Vagina (tissue), 2 donors: Measurements from ENCODE around the gene IRF2BP1. TPM values are rescaled to one million over a fixed set of nuclear protein-coding genes. Genes with fewer than 3 reads are reported as not detected.
A peak's percentile ranks its signal among the peaks of the same experiment; 100 is the strongest.

Experiments
- DNase-seq, 2 donors: peaks; one replicate each; pipeline ENCODE4 v3.0.0-alpha.2; 2017; ENCODE audit errors: extremely low spot score in 2 of 2
- H3K27ac ChIP-seq: fragments of 200-600 bp; sonication (generic); one replicate; pipeline ENCODE4 v1.5.1; 2019
- H3K27me3 ChIP-seq: fragments of 200-600 bp; sonication (generic); one replicate; pipeline ENCODE4 v1.5.1; 2019
- H3K36me3 ChIP-seq, 2 donors: fragments of 200-600 bp; sonication (generic); one replicate each; pipeline ENCODE4 v1.5.1; 2017 to 2019
- H3K4me1 ChIP-seq: fragments of 200-600 bp; sonication (generic); one replicate; pipeline ENCODE4 v1.5.1; 2019
- H3K4me3 ChIP-seq, 2 donors: fragments of 200-600 bp; sonication (generic); 1 replicate in 1 of 2; 2 replicates in 1 of 2; pipeline ENCODE4 v1.5.1; 2016 to 2019
- H3K9me3 ChIP-seq: fragments of 200-600 bp; sonication (generic); one replicate; pipeline ENCODE4 v1.5.1; 2019
- POLR2A ChIP-seq, 2 donors: fragments of 450-650 bp; IDR thresholded peaks; one replicate each; pipeline ENCODE4 v1.6.1; 2017; ENCODE audit warnings: antibody characterized with exemption in 2 of 2, mild to moderate bottlenecking in 2 of 2, moderate library complexity in 2 of 2
- POLR2AphosphoS5 ChIP-seq, 2 donors: sonication (generic); formaldehyde crosslinking; IDR thresholded peaks; one replicate each; pipeline ENCODE4 v1.9.0; 2017; ENCODE audit warnings: antibody characterized with exemption in 2 of 2, mild to moderate bottlenecking in 2 of 2, low read depth in 1 of 2; ENCODE audit not compliant: insufficient read depth in 1 of 2
- intact Hi-C: fragments of 100-400 bp; cut with DNase I; formaldehyde crosslinking; loops from one replicate; pipeline ENCODE4 v1.15.1; 2023
- total RNA-seq: library from RNA; depleted of rRNA; stranded (reverse); fragments of >200 nt; gene quantifications from one replicate; pipeline ENCODE4 v1.2.3, GENCODE V29; 2016
- TF ChIP-seq, protein P1 (sequence below), 3 experiments: fragments of 450-650 bp in 2 of 3; fragments of 200-600 bp in 1 of 3; sonication (generic) in 1 of 3; IDR thresholded peaks; one replicate each; pipeline ENCODE4 v1.5.1; 2017 to 2019; ENCODE audit warnings: antibody characterized with exemption in 3 of 3, mild to moderate bottlenecking in 2 of 3, moderate library complexity in 2 of 3

The IRF2BP1 gene
- total RNA-seq, 1 donor from 2014 or later = 32.2 TPM

DNA sequence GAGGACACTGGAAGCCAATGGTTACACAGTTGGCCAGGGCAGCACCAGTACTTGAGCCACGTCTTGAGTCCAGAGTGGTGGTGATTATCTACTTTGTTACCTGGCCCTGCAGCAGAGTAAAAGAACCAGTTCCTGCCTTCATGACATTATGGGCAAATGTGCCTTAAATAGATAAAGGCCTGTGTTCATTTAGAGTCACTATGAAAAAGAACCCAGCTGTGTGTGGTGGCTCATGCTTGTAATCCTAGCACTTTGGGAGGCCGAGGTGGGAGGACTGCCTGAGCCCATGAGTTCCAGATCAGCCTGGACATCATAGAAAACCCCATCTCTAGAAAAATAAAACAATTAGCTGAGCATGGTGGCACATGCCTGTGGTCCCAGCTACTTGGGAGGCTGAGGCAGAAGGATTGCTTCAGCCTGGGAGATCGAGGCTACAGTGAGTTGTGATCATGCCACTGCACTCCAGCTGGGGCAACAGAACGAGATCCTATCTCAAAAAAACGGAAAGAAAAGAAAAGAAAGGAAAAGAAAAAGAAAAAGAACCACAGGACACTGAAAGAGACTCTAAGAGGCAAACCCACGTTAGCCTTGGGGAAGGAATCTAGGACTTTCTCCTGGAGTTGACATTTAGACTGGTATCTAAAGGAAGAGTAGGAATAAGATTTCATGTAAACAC lies 3.4 kb upstream of the IRF2BP1 start:
- H3K27me3 ChIP-seq = no peaks in the 10 kb centered on the region
- intact Hi-C loops = loop anchor here (10.0 kb wide), 1 partner anchor 75 kb away; the partner anchor contains the start of gene RSPH6A
- TF ChIP-seq, protein P1, sequence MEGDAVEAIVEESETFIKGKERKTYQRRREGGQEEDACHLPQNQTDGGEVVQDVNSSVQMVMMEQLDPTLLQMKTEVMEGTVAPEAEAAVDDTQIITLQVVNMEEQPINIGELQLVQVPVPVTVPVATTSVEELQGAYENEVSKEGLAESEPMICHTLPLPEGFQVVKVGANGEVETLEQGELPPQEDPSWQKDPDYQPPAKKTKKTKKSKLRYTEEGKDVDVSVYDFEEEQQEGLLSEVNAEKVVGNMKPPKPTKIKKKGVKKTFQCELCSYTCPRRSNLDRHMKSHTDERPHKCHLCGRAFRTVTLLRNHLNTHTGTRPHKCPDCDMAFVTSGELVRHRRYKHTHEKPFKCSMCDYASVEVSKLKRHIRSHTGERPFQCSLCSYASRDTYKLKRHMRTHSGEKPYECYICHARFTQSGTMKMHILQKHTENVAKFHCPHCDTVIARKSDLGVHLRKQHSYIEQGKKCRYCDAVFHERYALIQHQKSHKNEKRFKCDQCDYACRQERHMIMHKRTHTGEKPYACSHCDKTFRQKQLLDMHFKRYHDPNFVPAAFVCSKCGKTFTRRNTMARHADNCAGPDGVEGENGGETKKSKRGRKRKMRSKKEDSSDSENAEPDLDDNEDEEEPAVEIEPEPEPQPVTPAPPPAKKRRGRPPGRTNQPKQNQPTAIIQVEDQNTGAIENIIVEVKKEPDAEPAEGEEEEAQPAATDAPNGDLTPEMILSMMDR (IDR thresholded peaks at IDR 0.05) = no peak
- TF ChIP-seq POLR2A (IDR thresholded peaks at IDR 0.05) (no peak), POLR2AphosphoS5 (IDR thresholded peaks at IDR 0.05; ENCODE audit: insufficient read depth in 1 of 2, low read depth in 1 of 2) (no peak)
- H3K9me3 ChIP-seq = no peaks in the 10 kb centered on the region
- peaks cover 12% of the 10 kb centered on the region for H3K4me1 ChIP-seq
- no peak for DNase-seq
- H3K36me3 ChIP-seq = peaks cover 0 to 4% of the 10 kb centered on the region in 2 donors
- no peak overlapping the region for H3K27ac ChIP-seq
- H3K4me3 ChIP-seq = no peak overlapping the region

GRCh38 chr19:45887200-45887710 lies 1.3 kb upstream of the IRF2BP1 start:
- no peaks in the 10 kb centered on the region for H3K27me3 ChIP-seq
- no peak for DNase-seq
- no peaks in the 10 kb centered on the region for H3K9me3 ChIP-seq
- H3K4me1 ChIP-seq = peaks cover 33% of the 10 kb centered on the region
- peak overlapping the region; percentile 72 to 84 for H3K4me3 ChIP-seq
- intact Hi-C loops = loop anchor here (10.0 kb wide), 1 partner anchor 72 kb away; the partner anchor contains the start of gene RSPH6A
- TF ChIP-seq, protein P1 (IDR thresholded peaks at IDR 0.05) = no peak
- TF ChIP-seq POLR2A (IDR thresholded peaks at IDR 0.05) = no peak
- no peak for TF ChIP-seq POLR2AphosphoS5 (IDR thresholded peaks at IDR 0.05; ENCODE audit: insufficient read depth in 1 of 2, low read depth in 1 of 2)
- peak overlapping the region; percentile 93 for H3K27ac ChIP-seq
- peaks cover 0 to 4% of the 10 kb centered on the region in 2 donors for H3K36me3 ChIP-seq

- H3K9me3 ChIP-seq = no peaks in the 10 kb centered on the region
- peak in 1 of 2 donors; percentile 94 for DNase-seq
- H3K36me3 ChIP-seq = peaks cover 0 to 4% of the 10 kb centered on the region in 2 donors
- peak overlapping the region; percentile 93 for H3K27ac ChIP-seq
- intact Hi-C loops = loop anchor here (10.0 kb wide), 1 partner anchor 72 kb away; the partner anchor contains the start of gene RSPH6A
- peaks cover 36% of the 10 kb centered on the region for H3K4me1 ChIP-seq
- peak overlapping the region; percentile 72 to 84 for H3K4me3 ChIP-seq
- H3K27me3 ChIP-seq = no peaks in the 10 kb centered on the region
- TF ChIP-seq, protein P1 (IDR thresholded peaks at IDR 0.05) = no peak
- TF ChIP-seq POLR2AphosphoS5 (IDR thresholded peaks at IDR 0.05; ENCODE audit: insufficient read depth in 1 of 2, low read depth in 1 of 2) = peak; percentile 82 to 94
- peak in 1 of 2 donors; percentile 49 for TF ChIP-seq POLR2A (IDR thresholded peaks at IDR 0.05)
Measured at GRCh38 chr19:45886427-45887199, 672 bp upstream of the IRF2BP1 start.

- Histone ChIP-seq H3K36me3 (no peaks in the 10 kb centered on the region), H3K4me1 (peaks cover 36% of the 10 kb centered on the region), H3K9me3 (no peaks in the 10 kb centered on the region), H3K27ac (peak overlapping the region; percentile 93), H3K27me3 (no peaks in the 10 kb centered on the region), H3K4me3 (peak overlapping the region; percentile 72 to 84)
- no peak for DNase-seq
- TF ChIP-seq POLR2AphosphoS5 (IDR thresholded peaks at IDR 0.05; ENCODE audit: insufficient read depth in 1 of 2, low read depth in 1 of 2) (no peak), POLR2A (IDR thresholded peaks at IDR 0.05) (no peak)
- TF ChIP-seq, protein P1 (IDR thresholded peaks at IDR 0.05) = no peak
- intact Hi-C loops = loop anchor here (10.0 kb wide), 1 partner anchor 70 kb away; the partner anchor contains the start of gene RSPH6A
Measured at GRCh38 chr19:45884682-45885555, 1.0 kb downstream of the IRF2BP1 start.
